CD14-positive monocyte (primary cell): ENCODE results near the gene AP3D1. TPM values are rescaled to one million over a fixed set of nuclear protein-coding genes. Genes with fewer than 3 reads are reported as not detected.

Experiments used
- DNase-seq, 3 donors: peaks; one replicate each; pipeline ENCODE4 v3.0.0-alpha.2; 2011 to 2022
- H2AFZ ChIP-seq: 2 replicates; pipeline ENCODE4 v1.6.0; 2012; ENCODE audit warnings: mild to moderate bottlenecking, low read depth, low read length, inconsistent platforms; ENCODE audit not compliant: insufficient read depth, poor library complexity, severe bottlenecking
- H3K27ac ChIP-seq, 2 donors: 1 replicate in 1 of 2; 2 replicates in 1 of 2; pipeline ENCODE4 v1.5.1; 2012 to 2013; ENCODE audit warnings: low read length in 2 of 2, control low read depth in 1 of 2, inconsistent platforms in 1 of 2, low read depth in 1 of 2, mild to moderate bottlenecking in 1 of 2
- H3K27me3 ChIP-seq, 2 donors: one replicate each; pipeline versions ENCODE4 v1.6.0 to v1.6.1; 2011 to 2013; ENCODE audit warnings: low read length in 2 of 2; ENCODE audit not compliant: control insufficient read depth in 2 of 2, insufficient read depth in 2 of 2
- H3K36me3 ChIP-seq, 2 donors: replicated peaks in 1 of 2; 1 replicate in 1 of 2; 2 replicates in 1 of 2; pipeline versions ENCODE4 v1.5.1 to v1.6.1; 2012 to 2013; ENCODE audit warnings: low read length in 2 of 2, control low read depth in 1 of 2, inconsistent platforms in 1 of 2, mild to moderate bottlenecking in 1 of 2; ENCODE audit not compliant: insufficient read depth in 2 of 2, control insufficient read depth in 1 of 2
- H3K4me1 ChIP-seq, 2 donors: 1 replicate in 1 of 2; 2 replicates in 1 of 2; pipeline versions ENCODE4 v1.5.1 to v1.6.1; 2012 to 2013; ENCODE audit warnings: low read length in 2 of 2, control low read depth in 1 of 2, inconsistent platforms in 1 of 2, mild to moderate bottlenecking in 1 of 2, moderate library complexity in 1 of 2; ENCODE audit not compliant: insufficient read depth in 2 of 2, control insufficient read depth in 1 of 2
- H3K4me2 ChIP-seq: replicated peaks from 2 replicates; pipeline ENCODE3; 2012; ENCODE audit warnings: low read length, moderate library complexity, mild to moderate bottlenecking; ENCODE audit not compliant: poor library complexity, severe bottlenecking; ENCODE audit errors: extremely low read depth
- H3K4me3 ChIP-seq, 3 experiments: fragments of 200-600 bp in 1 of 3; sonication (generic) in 1 of 3; replicated peaks in 1 of 3; 1 replicate in 2 of 3; 2 replicates in 1 of 3; pipeline ENCODE4 v1.5.1; 2011 to 2013; ENCODE audit warnings: low read length in 3 of 3, mild to moderate bottlenecking in 3 of 3, control low read depth in 2 of 3, low read depth in 2 of 3, inconsistent platforms in 1 of 3, moderate library complexity in 1 of 3
- H3K79me2 ChIP-seq: 2 replicates; pipeline ENCODE4 v1.6.0; 2012; ENCODE audit warnings: mild to moderate bottlenecking, control low read depth, inconsistent platforms, low read length, moderate library complexity; ENCODE audit not compliant: insufficient read depth
- H3K9ac ChIP-seq: 2 replicates; pipeline ENCODE4 v1.6.0; 2017; ENCODE audit warnings: low read length, mild to moderate bottlenecking; ENCODE audit not compliant: insufficient read depth, poor library complexity, severe bottlenecking
- H3K9me3 ChIP-seq, 2 donors: replicated peaks in 1 of 2; 1 replicate in 1 of 2; 2 replicates in 1 of 2; pipeline versions ENCODE4 v1.5.1 to v1.6.1; 2012 to 2013; ENCODE audit warnings: low read length in 2 of 2, control low read depth in 1 of 2; ENCODE audit not compliant: control insufficient read depth in 1 of 2, insufficient read depth in 1 of 2
- H4K20me1 ChIP-seq: 2 replicates; pipeline ENCODE4 v1.6.0; 2012; ENCODE audit warnings: mild to moderate bottlenecking, low read length, control low read depth, moderate library complexity; ENCODE audit not compliant: insufficient read depth
- H3K27ac Mint-ChIP-seq, 7 donors: one replicate each; pipeline ENCODE4 v1.8.0; 2020; ENCODE audit warnings: mild to moderate bottlenecking in 7 of 7, mixed read lengths in 7 of 7, moderate library complexity in 6 of 7, inconsistent platforms in 2 of 7
- H3K27me3 Mint-ChIP-seq, 3 donors: one replicate each; pipeline ENCODE4 v1.8.0; 2021 to 2022; ENCODE audit warnings: low read depth in 3 of 3, mild to moderate bottlenecking in 3 of 3, mixed read lengths in 3 of 3, moderate library complexity in 3 of 3, inconsistent platforms in 1 of 3
- H3K36me3 Mint-ChIP-seq, 2 donors: one replicate each; pipeline ENCODE4 v1.8.0; 2020; ENCODE audit warnings: mixed read lengths in 2 of 2, inconsistent platforms in 1 of 2, mild to moderate bottlenecking in 1 of 2
- H3K4me1 Mint-ChIP-seq: one replicate; pipeline ENCODE4 v1.8.0; 2020; ENCODE audit warnings: mild to moderate bottlenecking, mixed read lengths
- H3K4me3 Mint-ChIP-seq, 2 donors: one replicate each; pipeline ENCODE4 v1.8.0; 2020; ENCODE audit warnings: mild to moderate bottlenecking in 2 of 2, mixed read lengths in 2 of 2, moderate library complexity in 1 of 2
- H3K9me3 Mint-ChIP-seq, 7 donors: one replicate each; pipeline ENCODE4 v1.8.0; 2020 to 2022; ENCODE audit warnings: mixed read lengths in 7 of 7, mild to moderate bottlenecking in 6 of 7, moderate library complexity in 6 of 7, inconsistent platforms in 2 of 7
- CTCF ChIP-seq: fragments of 200-600 bp; IDR thresholded peaks from one replicate; pipeline ENCODE4 v1.8.0; 2022; ENCODE audit warnings: antibody characterized with exemption, mild to moderate bottlenecking
- WGBS: methylation state at CpG from one replicate; pipeline ENCODE4 v1.1.5; 2013; ENCODE audit warnings: missing lambda C conversion rate; ENCODE audit not compliant: insufficient coverage; 5-methylcytosine and 5-hydroxymethylcytosine counted together
- intact Hi-C, 2 donors: fragments of 100-400 bp; cut with micrococcal nuclease; formaldehyde crosslinking; loops; one replicate each; pipeline versions ENCODE4 v1.15.0 to v1.15.1; 2023
- polyA plus RNA-seq, 3 donors: library from polyadenylated mRNA; depleted of rRNA in 1 of 3; unstranded in 2 of 3; stranded (reverse) in 1 of 3; fragments of 300-500 nt in 2 of 3; fragments of >200 nt in 1 of 3; fragmentation: Illumina TruSeq in 2 of 3; gene quantifications; 1 replicate in 2 of 3; 2 replicates in 1 of 3; pipeline ENCODE4 v1.2.3, GENCODE V29; 2012 to 2021

AP3D1 gene
- polyA plus RNA-seq, 3 donors: 9.6 to 105 (median 12.4) TPM

GRCh38 chr19:2190848-2191455 is 39.6 kb upstream of the AP3D1 start:
- 97% methylated on average over 33 of the region's 37 CpGs for WGBS
- peaks cover 0 to 2% (median 0%) of the 10 kb centered on the region in 3 donors for H3K27me3 Mint-ChIP-seq
- Histone ChIP-seq H3K4me2 (no peak overlapping the region), H4K20me1 (peaks cover 57% of the 10 kb centered on the region), H3K36me3 (peaks cover 75 to 84% of the 10 kb centered on the region in 2 donors), H3K9me3 (no peaks in the 10 kb centered on the region), H3K4me1 (peaks cover 21 to 26% of the 10 kb centered on the region in 2 donors), H3K79me2 (peaks cover 61% of the 10 kb centered on the region), H2AFZ (no peak overlapping the region), H3K9ac (no peak overlapping the region), H3K27ac (peak overlapping the region in 1 of 2 donors; percentile 28), H3K27me3 (no peaks in the 10 kb centered on the region), H3K4me3 (no peak overlapping the region)
- intact Hi-C loops: no loop called here
- TF ChIP-seq CTCF: no peak
- H3K36me3 Mint-ChIP-seq: peaks cover 60 to 84% of the 10 kb centered on the region in 2 donors
- peak overlapping the region in 3 of 7 donors; percentile 18 to 65 (median 53) for H3K27ac Mint-ChIP-seq
- no peak overlapping the region for H3K4me3 Mint-ChIP-seq
- DNase-seq: no peak
- peaks cover 23% of the 10 kb centered on the region for H3K4me1 Mint-ChIP-seq
- H3K9me3 Mint-ChIP-seq: peaks cover 0 to 3% (median 0%) of the 10 kb centered on the region in 7 donors

GRCh38 chr19:2189880-2190279 is 38.5 kb upstream of the AP3D1 start:
- Histone ChIP-seq H3K9ac (no peak overlapping the region), H3K79me2 (peaks cover 55% of the 10 kb centered on the region), H3K9me3 (no peaks in the 10 kb centered on the region), H3K4me3 (no peak overlapping the region), H3K4me2 (no peak overlapping the region), H3K27me3 (no peaks in the 10 kb centered on the region), H3K4me1 (peaks cover 21 to 26% of the 10 kb centered on the region in 2 donors), H2AFZ (no peak overlapping the region), H3K27ac (peak overlapping the region in 1 of 2 donors; percentile 28), H3K36me3 (peaks cover 64 to 84% of the 10 kb centered on the region in 2 donors), H4K20me1 (peaks cover 56% of the 10 kb centered on the region)
- H3K27ac Mint-ChIP-seq: no peak overlapping the region
- H3K4me3 Mint-ChIP-seq: no peak overlapping the region
- peaks cover 0 to 2% (median 0%) of the 10 kb centered on the region in 3 donors for H3K27me3 Mint-ChIP-seq
- intact Hi-C loops: loop anchor here in 1 of 2 donors (5.0 kb wide), 1 partner anchor 38 kb away; the partner anchor contains the start of gene AP3D1
- no peak for TF ChIP-seq CTCF
- H3K9me3 Mint-ChIP-seq: peaks cover 0 to 3% (median 0%) of the 10 kb centered on the region in 7 donors
- 90% methylated on average over 11 of the region's 16 CpGs for WGBS
- DNase-seq: no peak
- H3K4me1 Mint-ChIP-seq: peaks cover 23% of the 10 kb centered on the region
- H3K36me3 Mint-ChIP-seq: peaks cover 62 to 84% of the 10 kb centered on the region in 2 donors
